LNCaP clone FGC (cell line): ENCODE data around the gene EFR3B.
"Not testable (repeated sequence)": the region's sequence is repeated elsewhere in the genome, so short reads cannot be mapped to it uniquely, and the experiment has no call there.

Experiments
- DNase-seq: peaks from one replicate; pipeline ENCODE4 v3.0.0-alpha.2; 2011; ENCODE audit warnings: low read depth
- H3K4me3 ChIP-seq: 2 replicates; pipeline ENCODE4 v1.5.1; 2011; ENCODE audit warnings: mild to moderate bottlenecking, low read depth, low read length, control low read depth
- TF ChIP-seq, protein P1 (sequence below): IDR thresholded peaks from 2 replicates; pipeline ENCODE4 v1.5.1; 2012; ENCODE audit warnings: mild to moderate bottlenecking; ENCODE audit not compliant: control insufficient read depth, insufficient read depth; ENCODE audit errors: extremely low read depth

EFR3B gene

DNA sequence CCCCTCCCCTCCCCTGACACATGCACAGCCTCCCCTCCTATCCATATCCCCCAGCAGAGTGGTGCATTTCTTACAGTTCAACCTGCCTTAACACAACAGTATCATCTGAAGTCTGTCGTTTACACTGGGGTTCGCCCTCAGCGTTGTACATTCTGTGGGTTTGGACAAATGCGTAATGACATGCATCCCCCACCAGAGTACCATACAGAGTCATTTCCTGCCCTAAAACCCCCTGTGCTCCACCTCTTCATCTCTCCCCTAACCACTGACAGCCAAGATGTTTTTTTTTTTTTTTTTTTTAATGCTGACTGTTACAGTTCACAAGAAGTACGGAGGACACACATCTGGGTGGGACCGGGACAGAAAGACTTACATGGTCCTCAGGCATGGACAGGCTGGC is 103.9 kb downstream of the EFR3B start:
- no peak overlapping the region for H3K4me3 ChIP-seq
- TF ChIP-seq, protein P1, sequence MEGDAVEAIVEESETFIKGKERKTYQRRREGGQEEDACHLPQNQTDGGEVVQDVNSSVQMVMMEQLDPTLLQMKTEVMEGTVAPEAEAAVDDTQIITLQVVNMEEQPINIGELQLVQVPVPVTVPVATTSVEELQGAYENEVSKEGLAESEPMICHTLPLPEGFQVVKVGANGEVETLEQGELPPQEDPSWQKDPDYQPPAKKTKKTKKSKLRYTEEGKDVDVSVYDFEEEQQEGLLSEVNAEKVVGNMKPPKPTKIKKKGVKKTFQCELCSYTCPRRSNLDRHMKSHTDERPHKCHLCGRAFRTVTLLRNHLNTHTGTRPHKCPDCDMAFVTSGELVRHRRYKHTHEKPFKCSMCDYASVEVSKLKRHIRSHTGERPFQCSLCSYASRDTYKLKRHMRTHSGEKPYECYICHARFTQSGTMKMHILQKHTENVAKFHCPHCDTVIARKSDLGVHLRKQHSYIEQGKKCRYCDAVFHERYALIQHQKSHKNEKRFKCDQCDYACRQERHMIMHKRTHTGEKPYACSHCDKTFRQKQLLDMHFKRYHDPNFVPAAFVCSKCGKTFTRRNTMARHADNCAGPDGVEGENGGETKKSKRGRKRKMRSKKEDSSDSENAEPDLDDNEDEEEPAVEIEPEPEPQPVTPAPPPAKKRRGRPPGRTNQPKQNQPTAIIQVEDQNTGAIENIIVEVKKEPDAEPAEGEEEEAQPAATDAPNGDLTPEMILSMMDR, result no peak

DNA sequence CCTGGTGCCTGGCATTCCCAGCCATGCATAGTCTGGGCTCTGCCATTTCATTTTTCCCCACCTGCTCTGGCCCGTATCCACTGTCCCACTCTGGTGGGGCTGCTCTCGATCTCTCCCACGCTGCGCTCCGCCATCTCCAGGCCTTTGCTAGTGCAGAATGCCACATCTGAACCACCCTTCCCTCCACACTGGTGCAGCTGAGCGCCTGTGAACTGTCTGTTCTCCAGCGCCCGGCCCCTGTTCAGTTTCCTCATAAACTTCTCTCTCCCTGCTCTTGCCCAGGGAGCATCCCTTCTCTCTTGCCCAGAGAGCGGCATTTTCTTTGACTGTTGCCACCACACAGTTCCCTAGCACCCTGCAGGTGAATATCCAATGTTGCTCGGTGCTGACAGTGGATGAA is 105.0 kb downstream of the EFR3B start:
- DNase-seq, result no peak
- TF ChIP-seq, protein P1, result no peak

More for the DNA sequence above, 103.9 kb downstream of the EFR3B start:
- DNase-seq, result no peak

DNA sequence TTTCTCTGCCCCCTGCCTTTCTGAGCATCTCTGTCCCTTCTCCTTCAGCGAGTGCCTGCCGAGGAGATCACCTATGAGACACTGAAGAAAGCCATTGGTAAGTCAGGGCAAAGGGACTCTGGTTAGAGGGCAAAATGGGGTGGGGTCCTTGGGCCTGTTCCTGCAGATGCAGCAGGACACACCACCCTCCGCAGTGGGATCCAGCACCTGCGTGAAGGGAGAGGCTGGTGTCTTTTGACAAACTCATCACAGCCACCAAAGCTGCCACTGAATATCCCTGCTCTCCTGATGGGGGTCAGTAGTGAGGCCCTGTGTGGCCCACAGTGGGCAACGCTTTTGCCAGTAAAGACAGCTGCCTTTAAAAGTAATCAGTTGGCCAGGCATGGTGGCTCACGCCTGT is 107.8 kb downstream of the EFR3B start:
- TF ChIP-seq, protein P1, result no peak
- DNase-seq, result no peak
- H3K4me3 ChIP-seq, result no peak overlapping the region

More for the DNA sequence above, 105.0 kb downstream of the EFR3B start:
- no peak overlapping the region for H3K4me3 ChIP-seq

DNA sequence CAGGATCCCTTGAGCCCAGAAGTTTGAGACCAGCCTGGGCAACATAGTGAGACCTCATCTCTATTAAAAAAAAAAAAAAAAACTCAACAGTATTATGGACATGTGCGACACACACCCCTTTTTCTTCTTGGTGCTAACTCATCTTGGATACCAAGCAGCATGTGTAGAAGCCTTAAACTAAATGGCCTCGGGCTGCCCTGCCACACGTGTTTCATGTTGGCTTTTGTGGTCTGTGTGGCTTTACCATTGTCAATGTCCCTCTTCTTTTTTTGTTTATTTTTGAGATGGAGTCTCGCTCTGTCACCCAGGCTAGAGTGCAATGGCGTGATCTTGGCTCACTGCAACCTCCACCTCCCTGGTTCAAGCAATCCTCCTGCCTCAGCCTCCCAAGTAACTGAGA is 109.1 kb downstream of the EFR3B start:
- not testable (repeated sequence) for H3K4me3 ChIP-seq, DNase-seq

DNA sequence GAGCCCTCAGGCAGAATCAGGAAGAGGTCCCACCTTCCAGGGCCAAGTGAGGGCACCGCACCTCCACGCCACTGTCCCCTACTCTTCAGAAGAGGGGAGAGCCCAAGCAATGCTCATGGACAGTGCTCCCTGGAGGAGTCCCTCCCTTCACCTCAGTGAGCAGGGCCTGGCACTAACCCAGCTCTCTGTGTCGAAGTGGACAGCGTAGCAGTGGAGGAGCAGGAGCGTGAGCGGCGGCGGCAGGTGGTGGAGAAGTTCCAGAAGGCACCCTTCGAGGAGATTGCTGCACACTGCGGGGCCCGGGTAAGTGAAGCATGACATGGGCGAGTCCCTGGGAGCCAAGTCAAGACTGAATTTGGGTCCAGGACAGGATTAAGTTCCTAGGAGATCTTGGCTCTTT is 109.8 kb downstream of the EFR3B start:
- H3K4me3 ChIP-seq, result no peak overlapping the region
- DNase-seq, result no peak
- TF ChIP-seq, protein P1, result no peak

DNA sequence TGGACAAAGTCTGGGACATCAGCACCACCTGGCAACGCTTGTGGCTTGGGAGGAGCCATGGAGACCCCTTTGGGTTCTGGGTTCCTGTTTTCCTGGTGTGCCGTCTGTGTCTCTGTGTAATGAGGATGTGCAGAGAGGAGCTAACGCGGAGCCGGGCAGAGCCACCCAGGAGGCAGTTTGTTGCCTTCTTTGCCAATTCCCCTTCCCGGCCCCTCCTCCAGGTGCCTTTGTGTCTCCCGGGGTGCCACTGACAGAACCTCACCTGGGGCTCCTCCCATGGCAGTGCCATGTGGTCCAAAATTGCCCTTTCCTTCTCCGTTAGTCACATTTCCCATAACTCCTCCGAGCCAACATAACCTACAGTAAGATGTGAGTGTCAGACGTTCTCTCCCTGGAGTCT is 113.5 kb downstream of the EFR3B start:
- TF ChIP-seq, protein P1, result no peak
- no peak for DNase-seq
- H3K4me3 ChIP-seq, result no peak overlapping the region

DNA sequence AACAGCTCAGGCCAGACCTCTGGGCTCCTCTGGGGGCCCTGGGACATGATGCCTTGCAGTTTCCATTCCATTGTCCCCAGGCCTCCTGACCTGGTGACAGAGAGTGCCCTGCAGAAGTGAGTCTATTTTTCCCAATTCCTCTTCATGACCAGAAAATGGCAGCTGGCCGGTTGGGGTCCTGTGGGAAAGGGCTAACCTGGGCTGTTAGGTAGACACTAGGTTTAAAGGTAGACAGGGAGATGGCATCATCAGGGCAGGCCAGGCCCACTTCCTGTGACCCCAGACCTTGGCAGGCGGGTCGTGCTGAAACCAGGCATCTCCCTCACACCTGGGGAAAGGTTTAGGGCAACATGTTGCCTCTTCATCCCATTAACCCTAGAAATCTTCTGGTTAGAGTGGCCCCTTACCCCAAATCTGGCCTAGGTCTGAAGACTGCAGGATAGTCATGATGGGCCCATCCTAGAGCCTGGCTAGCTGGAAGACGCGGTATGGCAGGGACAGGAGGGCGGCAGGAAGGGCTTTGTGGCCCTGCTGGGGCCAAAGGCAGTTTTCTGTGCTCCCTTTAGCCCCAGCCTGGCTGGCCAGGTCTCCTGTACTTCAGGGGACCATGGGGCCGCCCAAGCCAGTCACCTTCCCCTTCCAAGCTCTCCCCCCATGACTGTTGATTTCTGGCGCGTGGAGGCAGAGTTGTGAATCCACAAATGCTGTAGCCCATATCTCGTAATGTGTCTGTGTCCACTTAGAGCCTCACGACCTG is 116.4 kb downstream of the EFR3B start:
- TF ChIP-seq, protein P1, result no peak
- H3K4me3 ChIP-seq, result no peak overlapping the region
- no peak for DNase-seq
